K562 (cell line): Measurements from ENCODE around the gene GMDS. TPM values are rescaled to one million over a fixed set of nuclear protein-coding genes. Genes with fewer than 3 reads are reported as not detected.

ENCODE experiments used
- ATF2 ChIP-seq: sonication (generic); formaldehyde crosslinking; IDR thresholded peaks from 2 replicates; pipeline ENCODE4 v1.8.1; 2022; ENCODE audit warnings: missing genetic modification reagents
- BMI1 ChIP-seq: fragments of 150-350 bp; IDR thresholded peaks from 2 replicates; pipeline ENCODE4 v1.6.1; 2014; ENCODE audit warnings: low read length
- FOXO4 ChIP-seq: fragments of 450-650 bp; formaldehyde crosslinking; IDR thresholded peaks from 2 replicates; pipeline ENCODE4 v1.4.0; 2020; ENCODE audit warnings: mild to moderate bottlenecking, moderate library complexity
- ILF3 ChIP-seq: fragments of 450-650 bp; IDR thresholded peaks from 2 replicates; pipeline ENCODE4 v1.6.1; 2018; ENCODE audit warnings: antibody characterized with exemption, mild to moderate bottlenecking, moderate library complexity, borderline replicate concordance
- MLLT1 ChIP-seq, 2 experiments: fragments of 450-650 bp; IDR thresholded peaks; 2 replicates each; pipeline ENCODE4 v1.6.1; 2016
- NEUROD1 ChIP-seq: fragments of 150-350 bp; IDR thresholded peaks from 2 replicates; pipeline ENCODE4 v1.6.1; 2014; ENCODE audit warnings: borderline replicate concordance, low read length, low read depth; ENCODE audit not compliant: partially characterized antibody
- POLR2B ChIP-seq: fragments of 450-650 bp; IDR thresholded peaks from 2 replicates; pipeline ENCODE4 v1.6.1; 2018; ENCODE audit warnings: low read depth; ENCODE audit not compliant: partially characterized antibody
- RB1 ChIP-seq: fragments of 450-650 bp; IDR thresholded peaks from 2 replicates; pipeline ENCODE4 v1.6.1; 2017; ENCODE audit warnings: low read depth, mild to moderate bottlenecking
- SOX6 ChIP-seq: fragments of 450-650 bp; IDR thresholded peaks from 2 replicates; pipeline ENCODE4 v1.6.1; 2014; ENCODE audit warnings: mild to moderate bottlenecking
- TEAD1 ChIP-seq, 2 experiments: fragments of 450-650 bp in 1 of 2; sonication (generic) in 1 of 2; formaldehyde crosslinking; IDR thresholded peaks; 2 replicates each; pipeline versions ENCODE4 v1.4.0 to v1.8.0; 2020 to 2022; ENCODE audit warnings: mild to moderate bottlenecking in 2 of 2, missing genetic modification reagents in 1 of 2
- TRIM24 ChIP-seq, 2 experiments: fragments of 450-650 bp; IDR thresholded peaks; 2 replicates each; pipeline ENCODE4 v1.6.1; 2016
- ZNF311 ChIP-seq: fragments of 250-450 bp; sonication (Bioruptor Pico); IDR thresholded peaks from 2 replicates; pipeline ENCODE4 v1.4.0; 2020; ENCODE audit warnings: mild to moderate bottlenecking, moderate library complexity
- polyA plus RNA-seq, 8 experiments: library from polyadenylated mRNA; depleted of rRNA in 4 of 8; stranded (reverse) in 5 of 8; unstranded in 3 of 8; fragments of >200 nt; fragmentation: Nextera tagmentation in 2 of 8; fragmentation: Illumina TruSeq in 1 of 8; extraction: Ambion mirVana in 2 of 8; extraction: Trizol in 1 of 8; gene quantifications; 2 replicates each; pipeline versions ENCODE4 v1.2.1 to v1.2.3, GENCODE V29; 2011 to 2014; ENCODE audit warnings: inconsistent platforms in 1 of 8, missing spikeins in 1 of 8
- total RNA-seq, 7 experiments: library from RNA; depleted of rRNA in 6 of 7; stranded (reverse); fragments of >200 nt in 6 of 7; fragmentation: Illumina TruSeq in 2 of 7; extraction: Trizol in 2 of 7; gene quantifications; 2 replicates each; pipeline versions ENCODE4 v1.2.1 to v1.2.3, GENCODE V29; 2011 to 2021; ENCODE audit warnings: low replicate concordance in 1 of 7
- TF ChIP-seq, protein P1 (sequence below), 2 experiments: fragments of 450-650 bp in 1 of 2; sonication (generic) in 1 of 2; formaldehyde crosslinking in 1 of 2; IDR thresholded peaks; 2 replicates each; pipeline versions ENCODE4 v1.7.1 to v1.9.0; 2016 to 2022; ENCODE audit warnings: inconsistent platforms in 1 of 2, mild to moderate bottlenecking in 1 of 2, missing genetic modification reagents in 1 of 2

The GMDS gene
- total and polyA plus RNA-seq, 9 of the 15 experiments (the other 6 are each of a cell fraction or from before 2014, with no cell fraction given), result 0.48 to 31.8 (median 13.4) TPM

DNA sequence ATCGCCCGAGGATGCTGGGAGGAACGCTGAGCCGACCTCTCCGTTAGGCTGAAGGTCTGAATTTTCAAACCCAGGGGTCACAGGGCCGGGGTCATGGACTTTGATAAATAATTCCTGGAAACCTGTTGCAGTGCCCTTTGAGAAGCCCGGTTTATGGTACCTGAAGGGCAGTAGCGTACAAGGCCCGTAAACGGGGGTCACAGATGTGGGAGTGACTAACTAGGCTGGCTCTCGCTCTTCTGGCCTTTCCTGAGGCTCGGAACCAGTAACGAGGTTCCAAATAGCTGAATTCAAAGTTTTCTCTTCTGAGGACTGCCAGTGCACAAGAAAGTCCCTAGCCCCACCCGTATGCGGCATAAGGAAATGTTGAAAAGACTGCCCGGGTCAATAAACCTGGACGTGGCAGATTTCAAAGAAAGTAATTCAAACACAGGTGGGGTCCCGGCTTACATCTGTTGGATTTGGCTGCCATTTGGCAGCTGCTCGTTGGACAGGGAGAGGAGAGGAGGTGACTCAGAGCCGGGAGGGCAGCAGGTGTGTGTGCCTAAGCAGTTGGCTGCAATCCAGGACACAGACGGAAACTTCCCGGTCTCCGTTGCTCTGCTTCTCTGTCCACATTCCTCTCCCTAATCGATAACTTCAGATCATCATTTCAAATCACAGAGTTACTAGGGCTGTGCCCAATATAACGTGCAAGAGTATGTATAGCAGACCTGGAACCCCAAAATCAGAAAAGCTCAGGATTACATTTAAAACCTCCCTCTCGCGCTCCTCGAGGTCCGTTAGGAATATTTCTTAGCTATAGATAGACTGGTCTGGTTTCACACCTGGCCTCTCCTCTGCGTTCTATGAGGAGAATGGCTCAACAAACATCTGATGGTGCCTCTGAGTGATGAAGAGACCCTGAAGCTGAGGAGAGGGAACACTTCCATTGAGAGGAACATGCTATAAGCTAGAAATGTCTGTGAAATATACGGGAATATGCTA is 765 bp upstream of the GMDS start (continued):
- TF ChIP-seq MLLT1 (IDR thresholded peaks at IDR 0.05), result no peak
- TF ChIP-seq ZNF311 (CRISPR knock-in tag), result no peak
- TF ChIP-seq SOX6, result no peak
- TF ChIP-seq POLR2B, result peak; percentile 68
- TF ChIP-seq ATF2 (CRISPR knock-in tag), result no peak
- TF ChIP-seq NEUROD1, result no peak
- TF ChIP-seq RB1, result no peak
- TF ChIP-seq FOXO4, result no peak
- TF ChIP-seq TRIM24 (IDR thresholded peaks at IDR 0.05), result peak in 1 of 2 experiments; percentile 27; a peak in 1 of 4 replicates
- TF ChIP-seq TEAD1 (CRISPR knock-in tag; IDR thresholded peaks at IDR 0.05), result peak in 1 of 2 experiments; percentile 45; a peak in 1 of 4 replicates
- TF ChIP-seq ILF3, result no peak
- no peak for TF ChIP-seq BMI1
- TF ChIP-seq, protein P1, sequence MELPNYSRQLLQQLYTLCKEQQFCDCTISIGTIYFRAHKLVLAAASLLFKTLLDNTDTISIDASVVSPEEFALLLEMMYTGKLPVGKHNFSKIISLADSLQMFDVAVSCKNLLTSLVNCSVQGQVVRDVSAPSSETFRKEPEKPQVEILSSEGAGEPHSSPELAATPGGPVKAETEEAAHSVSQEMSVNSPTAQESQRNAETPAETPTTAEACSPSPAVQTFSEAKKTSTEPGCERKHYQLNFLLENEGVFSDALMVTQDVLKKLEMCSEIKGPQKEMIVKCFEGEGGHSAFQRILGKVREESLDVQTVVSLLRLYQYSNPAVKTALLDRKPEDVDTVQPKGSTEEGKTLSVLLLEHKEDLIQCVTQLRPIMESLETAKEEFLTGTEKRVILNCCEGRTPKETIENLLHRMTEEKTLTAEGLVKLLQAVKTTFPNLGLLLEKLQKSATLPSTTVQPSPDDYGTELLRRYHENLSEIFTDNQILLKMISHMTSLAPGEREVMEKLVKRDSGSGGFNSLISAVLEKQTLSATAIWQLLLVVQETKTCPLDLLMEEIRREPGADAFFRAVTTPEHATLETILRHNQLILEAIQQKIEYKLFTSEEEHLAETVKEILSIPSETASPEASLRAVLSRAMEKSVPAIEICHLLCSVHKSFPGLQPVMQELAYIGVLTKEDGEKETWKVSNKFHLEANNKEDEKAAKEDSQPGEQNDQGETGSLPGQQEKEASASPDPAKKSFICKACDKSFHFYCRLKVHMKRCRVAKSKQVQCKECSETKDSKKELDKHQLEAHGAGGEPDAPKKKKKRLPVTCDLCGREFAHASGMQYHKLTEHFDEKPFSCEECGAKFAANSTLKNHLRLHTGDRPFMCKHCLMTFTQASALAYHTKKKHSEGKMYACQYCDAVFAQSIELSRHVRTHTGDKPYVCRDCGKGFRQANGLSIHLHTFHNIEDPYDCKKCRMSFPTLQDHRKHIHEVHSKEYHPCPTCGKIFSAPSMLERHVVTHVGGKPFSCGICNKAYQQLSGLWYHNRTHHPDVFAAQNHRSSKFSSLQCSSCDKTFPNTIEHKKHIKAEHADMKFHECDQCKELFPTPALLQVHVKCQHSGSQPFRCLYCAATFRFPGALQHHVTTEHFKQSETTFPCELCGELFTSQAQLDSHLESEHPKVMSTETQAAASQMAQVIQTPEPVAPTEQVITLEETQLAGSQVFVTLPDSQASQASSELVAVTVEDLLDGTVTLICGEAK (IDR thresholded peaks at IDR 0.05), result 0 out of 2 replicates have a peak, but pooled peaks have one; percentile 35
- TF ChIP-seq, protein P1 (CRISPR knock-in tag; IDR thresholded peaks at IDR 0.05), result no peak
